WI38 (cell line): ENCODE data around the gene ITGAV.

ENCODE experiments used
- H3K4me3 ChIP-seq: 2 replicates; pipeline ENCODE4 v1.5.1; 2011; ENCODE audit warnings: low read depth, mild to moderate bottlenecking, control low read depth, low read length
- CTCF ChIP-seq: IDR thresholded peaks from 2 replicates; pipeline ENCODE4 v1.5.1; 2012; ENCODE audit warnings: low read depth, mild to moderate bottlenecking, control low read depth, low read length

The ITGAV gene

GRCh38 chr2:186691231-186691630, 101.4 kb downstream of the ITGAV start:
- H3K4me3 ChIP-seq: no peak overlapping the region
- TF ChIP-seq CTCF: no peak

DNA sequence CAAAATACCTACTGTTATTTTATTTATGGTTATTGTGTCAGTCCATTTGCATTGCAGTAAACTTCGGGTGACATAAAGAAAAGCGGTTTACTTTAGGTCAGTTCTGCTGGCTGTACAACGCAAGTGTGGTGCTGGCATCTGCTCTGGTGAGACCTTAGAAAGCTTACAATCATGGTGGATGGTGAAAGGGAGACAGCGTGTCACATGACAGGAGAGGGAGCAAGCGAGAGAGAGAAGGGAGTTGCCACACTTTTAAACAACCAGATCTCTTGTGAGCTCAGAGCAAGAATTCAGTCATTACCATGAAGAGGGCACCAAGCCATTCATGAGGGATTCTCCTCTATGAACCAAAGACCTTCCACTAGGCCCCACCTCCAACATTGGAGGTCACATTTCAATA, 102.0 kb downstream of the ITGAV start:
- no peak overlapping the region for H3K4me3 ChIP-seq
- TF ChIP-seq CTCF: no peak

GRCh38 chr2:186693446-186693832, 103.6 kb downstream of the ITGAV start:
- TF ChIP-seq CTCF: no peak
- H3K4me3 ChIP-seq: peak overlapping the region; percentile 82

DNA sequence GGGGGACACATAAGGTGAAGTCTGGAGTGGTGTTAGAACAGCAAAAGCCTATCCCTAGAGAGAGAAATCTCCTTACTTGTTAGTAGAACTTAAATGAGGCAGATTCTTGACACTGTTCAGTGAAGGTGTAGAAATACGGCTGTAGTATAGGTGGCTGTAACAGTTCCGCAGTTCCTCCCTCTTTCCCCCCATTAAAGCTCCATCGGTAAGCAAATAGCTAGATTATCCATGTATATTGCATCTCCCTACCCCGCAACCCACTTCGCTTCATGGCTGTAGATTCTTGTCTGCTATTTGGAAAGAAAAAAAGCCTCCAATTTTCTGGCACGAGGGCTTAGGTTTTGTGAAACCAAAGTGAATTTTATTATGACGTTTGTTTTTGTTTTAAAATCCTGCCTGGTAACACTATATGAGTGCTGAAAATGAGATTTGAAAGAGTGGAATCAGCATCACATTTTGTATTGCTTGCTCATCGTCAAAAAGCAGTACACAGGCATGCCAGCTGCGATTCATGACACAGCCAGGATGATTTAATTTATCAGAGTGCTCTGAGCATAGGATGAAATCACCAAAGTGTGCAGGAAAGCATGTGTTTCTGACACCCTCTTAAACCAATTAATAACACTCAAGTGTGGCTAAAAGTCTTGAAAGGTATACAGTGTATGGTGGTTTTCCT, 105.4 kb downstream of the ITGAV start:
- peak overlapping the region; percentile 82 for H3K4me3 ChIP-seq
- no peak for TF ChIP-seq CTCF

- TF ChIP-seq CTCF: no peak
- no peak overlapping the region for H3K4me3 ChIP-seq
These were observed 106.4 kb downstream of the ITGAV start for GRCh38 chr2:186696290-186696689.

DNA sequence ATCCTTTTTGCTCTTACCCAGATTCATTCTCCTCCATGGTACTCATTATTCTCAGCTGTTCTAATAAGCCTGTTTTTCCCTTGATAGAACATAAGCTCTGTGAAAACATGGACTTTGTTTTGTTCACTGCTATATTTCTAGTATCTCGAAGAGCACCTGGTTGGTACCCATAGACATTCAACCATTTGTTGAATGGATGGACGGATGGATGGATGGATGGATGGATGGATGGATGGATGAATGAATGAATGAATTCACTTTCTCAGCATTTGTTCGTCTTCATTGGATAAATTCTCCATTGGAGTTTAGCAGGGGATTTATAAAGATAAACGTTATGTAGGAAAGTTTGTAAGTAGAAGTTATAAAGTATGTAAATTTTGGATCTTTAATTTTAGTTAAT, 106.9 kb downstream of the ITGAV start:
- no peak for TF ChIP-seq CTCF
- H3K4me3 ChIP-seq: no peak overlapping the region

- TF ChIP-seq CTCF: no peak
- H3K4me3 ChIP-seq: no peak overlapping the region
These were observed 107.7 kb downstream of the ITGAV start for GRCh38 chr2:186697536-186697935.
